Measurements from ENCODE around the gene ORM2.
"Not testable (repeated sequence)": the region's sequence is repeated elsewhere in the genome, so short reads cannot be mapped to it uniquely, and the experiment has no call there.

DNA sequence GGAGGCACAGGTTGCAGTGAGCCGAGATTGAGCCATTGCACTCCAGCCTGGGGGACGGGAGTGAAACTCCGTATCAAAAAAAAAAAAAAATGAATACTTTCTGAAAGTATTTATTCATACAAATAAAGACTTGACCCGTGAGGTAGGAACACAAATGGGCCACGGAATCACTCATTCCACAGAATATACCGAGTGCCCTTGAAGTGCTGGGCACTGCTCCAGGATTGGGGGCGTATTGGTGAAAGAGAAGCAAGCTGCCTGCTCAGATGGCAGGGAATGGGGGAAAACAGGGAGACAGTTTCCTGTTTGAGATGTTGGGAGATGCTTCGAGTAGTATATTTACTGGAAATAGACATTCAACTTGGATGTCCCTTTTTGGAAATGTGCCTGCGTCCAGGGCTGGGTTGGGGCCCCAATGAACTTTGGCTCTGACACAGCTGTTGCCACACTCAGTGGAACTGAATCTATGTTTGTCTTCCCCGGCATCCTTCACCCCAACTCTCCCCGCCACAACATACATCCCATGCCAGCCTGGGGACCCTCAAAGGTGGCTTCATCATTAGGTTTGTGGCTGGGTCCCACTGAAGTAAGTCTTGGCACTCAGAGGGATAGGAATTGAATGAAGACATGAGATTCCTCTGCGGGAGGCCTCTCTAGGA is 7.4 kb upstream of the ORM2 start:
- TF ChIP-seq, protein P1, sequence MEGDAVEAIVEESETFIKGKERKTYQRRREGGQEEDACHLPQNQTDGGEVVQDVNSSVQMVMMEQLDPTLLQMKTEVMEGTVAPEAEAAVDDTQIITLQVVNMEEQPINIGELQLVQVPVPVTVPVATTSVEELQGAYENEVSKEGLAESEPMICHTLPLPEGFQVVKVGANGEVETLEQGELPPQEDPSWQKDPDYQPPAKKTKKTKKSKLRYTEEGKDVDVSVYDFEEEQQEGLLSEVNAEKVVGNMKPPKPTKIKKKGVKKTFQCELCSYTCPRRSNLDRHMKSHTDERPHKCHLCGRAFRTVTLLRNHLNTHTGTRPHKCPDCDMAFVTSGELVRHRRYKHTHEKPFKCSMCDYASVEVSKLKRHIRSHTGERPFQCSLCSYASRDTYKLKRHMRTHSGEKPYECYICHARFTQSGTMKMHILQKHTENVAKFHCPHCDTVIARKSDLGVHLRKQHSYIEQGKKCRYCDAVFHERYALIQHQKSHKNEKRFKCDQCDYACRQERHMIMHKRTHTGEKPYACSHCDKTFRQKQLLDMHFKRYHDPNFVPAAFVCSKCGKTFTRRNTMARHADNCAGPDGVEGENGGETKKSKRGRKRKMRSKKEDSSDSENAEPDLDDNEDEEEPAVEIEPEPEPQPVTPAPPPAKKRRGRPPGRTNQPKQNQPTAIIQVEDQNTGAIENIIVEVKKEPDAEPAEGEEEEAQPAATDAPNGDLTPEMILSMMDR (IDR thresholded peaks at IDR 0.05 in 8 of 11, conservative IDR thresholded peaks at IDR 0.05 in 3 of 11) = not testable (repeated sequence)
- TF ChIP-seq POLR2A, POLR2AphosphoS5 (IDR thresholded peaks at IDR 0.05): not testable (repeated sequence)
